HUES48 (cell line): Measurements from ENCODE around the gene PDE4D.

ENCODE experiments used
- H3K27ac ChIP-seq: one replicate; pipeline ENCODE4 v1.7.0; 2013; ENCODE audit warnings: low read depth, low read length, inconsistent platforms
- H3K27me3 ChIP-seq: 2 replicates; pipeline ENCODE4 v1.6.1; 2013; ENCODE audit warnings: mild to moderate bottlenecking, low read length; ENCODE audit not compliant: control insufficient read depth, insufficient read depth
- H3K36me3 ChIP-seq: 2 replicates; pipeline ENCODE4 v1.6.1; 2013; ENCODE audit warnings: low read length; ENCODE audit not compliant: control insufficient read depth, insufficient read depth
- H3K4me1 ChIP-seq: 2 replicates; pipeline ENCODE4 v1.6.1; 2013; ENCODE audit warnings: mild to moderate bottlenecking, low read length; ENCODE audit not compliant: control insufficient read depth, insufficient read depth
- H3K4me3 ChIP-seq: 2 replicates; pipeline ENCODE4 v1.5.1; 2013; ENCODE audit warnings: mild to moderate bottlenecking, low read depth, low read length
- H3K9ac ChIP-seq: 2 replicates; pipeline ENCODE4 v1.6.1; 2013; ENCODE audit warnings: mild to moderate bottlenecking, low read depth, low read length, moderate library complexity
- H3K9me3 ChIP-seq: 2 replicates; pipeline ENCODE4 v1.6.1; 2013; ENCODE audit warnings: low read length; ENCODE audit not compliant: control insufficient read depth, insufficient read depth

The PDE4D gene

GRCh38 chr5:59893429-59894227, at the start of gene PDE4D:
Gene PDE4D, minus strand, starts transcription at chr5:59893726.
- H3K9ac ChIP-seq = no peak within 1 kb of the TSS

DNA sequence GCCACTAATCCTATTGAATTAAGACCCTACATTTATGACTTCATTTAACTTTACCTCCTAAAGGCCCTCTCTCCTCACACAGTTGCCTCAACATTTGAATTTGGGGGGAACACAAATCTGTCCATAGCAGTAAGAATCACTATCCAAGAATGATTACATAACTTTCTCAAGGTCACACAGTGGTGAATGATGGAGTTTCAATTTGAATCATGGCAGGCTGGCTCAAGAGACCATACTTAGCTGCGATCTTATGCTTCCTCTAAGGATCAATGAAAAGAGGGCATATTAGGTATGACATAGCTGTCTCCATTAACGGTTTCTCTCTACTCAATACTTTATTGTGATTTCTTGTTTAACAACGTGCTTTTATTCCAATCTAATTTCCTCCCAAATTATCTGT, 44.1 kb upstream of the PDE4D start:
- Histone ChIP-seq H3K27ac (no peak overlapping the region), H3K36me3 (no peaks in the 10 kb centered on the region), H3K4me3 (no peak overlapping the region), H3K4me1 (peaks cover 8% of the 10 kb centered on the region), H3K27me3 (no peaks in the 10 kb centered on the region), H3K9me3 (no peaks in the 10 kb centered on the region), H3K9ac (no peak overlapping the region)

More at GRCh38 chr5:59893429-59894227, at the start of gene PDE4D:
- Histone ChIP-seq H3K4me1 (peaks cover 20% of the 10 kb centered on the region), H3K27ac (no peak within 1 kb of the TSS), H3K36me3 (no peaks in the 10 kb centered on the region), H3K4me3 (peak within 1 kb of the TSS; percentile 69), H3K9me3 (no peaks in the 10 kb centered on the region), H3K27me3 (peaks cover 69% of the 10 kb centered on the region)

- H3K4me1 ChIP-seq = peaks cover 9% of the 10 kb centered on the region
- no peaks in the 10 kb centered on the region for H3K36me3 ChIP-seq
- H3K27me3 ChIP-seq = no peaks in the 10 kb centered on the region
- no peak overlapping the region for H3K9ac ChIP-seq
- no peaks in the 10 kb centered on the region for H3K9me3 ChIP-seq
- no peak overlapping the region for H3K4me3 ChIP-seq
- H3K27ac ChIP-seq = no peak overlapping the region
These were observed 29.9 kb upstream of the PDE4D start for GRCh38 chr5:59923465-59923864.

DNA sequence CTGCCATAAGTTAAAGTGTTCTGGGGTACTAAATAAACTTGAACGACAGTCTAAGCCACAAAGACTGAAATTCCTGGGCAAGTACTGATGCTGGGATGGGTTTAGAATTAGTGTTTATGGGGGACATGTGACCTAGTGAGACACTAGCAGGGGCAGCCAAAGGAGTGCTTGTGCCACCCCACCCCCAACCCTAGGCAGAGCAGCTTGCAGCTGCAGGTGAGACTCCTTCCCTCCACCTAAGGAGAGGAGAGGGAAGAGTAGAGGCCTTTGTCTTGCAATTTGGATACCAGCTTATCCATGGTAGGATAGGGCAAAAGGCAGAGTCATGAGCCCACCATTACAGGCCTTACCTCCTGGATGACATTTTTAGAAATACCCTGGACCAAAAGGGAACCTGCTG, 28.7 kb upstream of the PDE4D start:
- no peaks in the 10 kb centered on the region for H3K9me3 ChIP-seq
- H3K27ac ChIP-seq = no peak overlapping the region
- H3K27me3 ChIP-seq = no peaks in the 10 kb centered on the region
- H3K4me1 ChIP-seq = peaks cover 9% of the 10 kb centered on the region
- H3K36me3 ChIP-seq = no peaks in the 10 kb centered on the region
- no peak overlapping the region for H3K4me3 ChIP-seq
- H3K9ac ChIP-seq = no peak overlapping the region

- H3K36me3 ChIP-seq = no peaks in the 10 kb centered on the region
- no peak overlapping the region for H3K27ac ChIP-seq
These were observed 28.3 kb upstream of the PDE4D start for GRCh38 chr5:59921816-59922215.

GRCh38 chr5:59919484-59919883, 26.0 kb upstream of the PDE4D start:
- H3K27me3 ChIP-seq = no peaks in the 10 kb centered on the region
- H3K4me3 ChIP-seq = no peak overlapping the region
- H3K9ac ChIP-seq = no peak overlapping the region
- no peaks in the 10 kb centered on the region for H3K36me3 ChIP-seq
- H3K4me1 ChIP-seq = peaks cover 9% of the 10 kb centered on the region
- H3K27ac ChIP-seq = no peak overlapping the region
- no peaks in the 10 kb centered on the region for H3K9me3 ChIP-seq

More at GRCh38 chr5:59921816-59922215, 28.3 kb upstream of the PDE4D start:
- Histone ChIP-seq H3K9me3 (no peaks in the 10 kb centered on the region), H3K27me3 (no peaks in the 10 kb centered on the region), H3K4me1 (peaks cover 9% of the 10 kb centered on the region), H3K4me3 (no peak overlapping the region), H3K9ac (no peak overlapping the region)

- Histone ChIP-seq H3K36me3 (no peaks in the 10 kb centered on the region), H3K9me3 (no peaks in the 10 kb centered on the region), H3K4me1 (peaks cover 5% of the 10 kb centered on the region), H3K4me3 (no peak overlapping the region), H3K9ac (no peak overlapping the region), H3K27me3 (no peaks in the 10 kb centered on the region), H3K27ac (no peak overlapping the region)
These were observed 23.6 kb upstream of the PDE4D start for GRCh38 chr5:59917121-59917520.

- no peak overlapping the region for H3K4me3 ChIP-seq
- H3K4me1 ChIP-seq = 0 out of 2 replicates have a peak, but pooled peaks cover 6% of the 10 kb centered on the region
- H3K9me3 ChIP-seq = no peaks in the 10 kb centered on the region
- no peak overlapping the region for H3K27ac ChIP-seq
- no peaks in the 10 kb centered on the region for H3K36me3 ChIP-seq
- H3K27me3 ChIP-seq = no peaks in the 10 kb centered on the region
- no peak overlapping the region for H3K9ac ChIP-seq
These were observed 11.7 kb upstream of the PDE4D start for GRCh38 chr5:59905188-59905587.

DNA sequence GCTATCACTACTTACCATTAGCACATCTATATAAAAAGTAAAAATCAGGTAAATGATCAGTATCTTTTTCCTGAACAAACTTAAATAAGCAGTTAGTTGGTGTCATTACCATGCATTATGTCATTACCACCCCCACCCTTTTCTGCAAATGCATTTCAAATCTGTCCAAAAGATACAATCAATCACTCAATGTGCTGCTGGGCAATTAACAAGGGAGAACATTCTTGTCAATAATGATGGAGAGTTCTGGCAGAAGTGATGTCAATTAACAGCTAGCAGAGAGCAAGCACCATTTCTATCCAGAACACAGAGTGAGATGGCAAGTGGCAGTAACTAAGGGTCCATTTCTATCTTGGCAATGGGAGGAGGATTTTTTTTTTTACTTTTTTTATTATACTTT, 3.5 kb upstream of the PDE4D start:
- Histone ChIP-seq H3K27ac (no peak overlapping the region), H3K4me1 (peaks cover 16% of the 10 kb centered on the region), H3K36me3 (no peaks in the 10 kb centered on the region), H3K9ac (no peak overlapping the region), H3K9me3 (no peaks in the 10 kb centered on the region), H3K27me3 (peaks cover 48% of the 10 kb centered on the region), H3K4me3 (no peak overlapping the region)

- Histone ChIP-seq H3K36me3 (no peaks in the 10 kb centered on the region), H3K9ac (no peak overlapping the region), H3K9me3 (no peaks in the 10 kb centered on the region), H3K27ac (no peak overlapping the region), H3K27me3 (peaks cover 69% of the 10 kb centered on the region), H3K4me3 (peak overlapping the region; percentile 65), H3K4me1 (peaks cover 20% of the 10 kb centered on the region)
These were observed 1.4 kb downstream of the PDE4D start for GRCh38 chr5:59891962-59892643.

DNA sequence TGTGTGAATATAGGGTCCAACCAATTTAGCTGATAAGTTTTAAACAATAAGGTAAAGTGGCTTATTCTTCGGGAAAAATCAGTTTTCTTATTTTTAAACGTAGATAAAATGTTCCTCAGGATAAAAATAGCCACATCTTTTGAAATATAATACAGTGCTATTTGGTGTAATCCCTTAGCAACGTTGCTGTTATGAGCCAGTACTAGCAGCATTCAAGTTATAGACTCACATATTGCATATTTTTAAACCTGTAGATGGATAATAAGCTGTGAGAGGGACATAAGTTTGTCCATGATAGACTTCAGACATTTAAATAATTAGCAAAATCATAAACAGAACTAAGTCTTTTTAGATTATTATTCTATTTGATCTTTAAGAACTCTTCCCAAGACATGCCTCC, 6.3 kb downstream of the PDE4D start:
- peaks cover 23% of the 10 kb centered on the region for H3K27me3 ChIP-seq
- no peaks in the 10 kb centered on the region for H3K36me3 ChIP-seq
- H3K9me3 ChIP-seq = no peaks in the 10 kb centered on the region
- no peak overlapping the region for H3K9ac ChIP-seq
- H3K27ac ChIP-seq = no peak overlapping the region
- peaks cover 6% of the 10 kb centered on the region; the same call in 1 of the 2 replicates for H3K4me1 ChIP-seq
- no peak overlapping the region for H3K4me3 ChIP-seq
